ENCODE data around the gene CCDC92B. TPM values are rescaled to one million over a fixed set of nuclear protein-coding genes. Genes with fewer than 3 reads are reported as not detected.

CCDC92B gene
- total and polyA plus RNA-seq, 2 experiments from 2014 or later: not detected

- no peak for DNase-seq
- no peaks in the 10 kb centered on the region for H3K9me3 ChIP-seq (ENCODE audit: low read depth)
- in situ Hi-C loops (cut with MboI): no loop called here
- no peak overlapping the region for H3K27ac ChIP-seq
- H3K79me2 ChIP-seq (ENCODE audit: insufficient read depth): no peaks in the 10 kb centered on the region
- no peaks in the 10 kb centered on the region for H3K9me2 ChIP-seq (ENCODE audit: insufficient read depth)
- H3K27me3 ChIP-seq (replicated peaks; ENCODE audit: insufficient read depth): peaks cover 8% of the 10 kb centered on the region; the same call in 1 of the 2 replicates
- no peaks in the 10 kb centered on the region for H4K20me1 ChIP-seq (ENCODE audit: insufficient read depth)
- H3F3A ChIP-seq (ENCODE audit: insufficient read depth): no peaks in the 10 kb centered on the region
- no peak overlapping the region for H3K4me3 ChIP-seq
- H3K4me2 ChIP-seq (ENCODE audit: unreplicated experiment): no peak overlapping the region
- WGBS, 2 experiments (ENCODE audit: low coverage in 1 of 2, low lambda C conversion rate in 2 of 2, missing lambda C conversion rate in 2 of 2): 63 to 71% methylated on average over 11 to 15 of the region's 15 CpGs
- H3K4me1 ChIP-seq (ENCODE audit: insufficient read depth): no peaks in the 10 kb centered on the region
- H2AFZ ChIP-seq: no peak overlapping the region
- no peak overlapping the region for H3K9ac ChIP-seq
- no peaks in the 10 kb centered on the region for H3K36me3 ChIP-seq (ENCODE audit: low read depth)
- TF ChIP-seq EZH2phosphoT487 (IDR thresholded peaks at IDR 0.05; ENCODE audit: insufficient read depth, low read depth): no peak
- no peak for TF ChIP-seq EZH2 (IDR thresholded peaks at IDR 0.05; ENCODE audit: insufficient read depth, poor library complexity, severe bottlenecking)
Observed at GRCh38 chr17:2797226-2797625, 47.8 kb upstream of the CCDC92B start.

DNA sequence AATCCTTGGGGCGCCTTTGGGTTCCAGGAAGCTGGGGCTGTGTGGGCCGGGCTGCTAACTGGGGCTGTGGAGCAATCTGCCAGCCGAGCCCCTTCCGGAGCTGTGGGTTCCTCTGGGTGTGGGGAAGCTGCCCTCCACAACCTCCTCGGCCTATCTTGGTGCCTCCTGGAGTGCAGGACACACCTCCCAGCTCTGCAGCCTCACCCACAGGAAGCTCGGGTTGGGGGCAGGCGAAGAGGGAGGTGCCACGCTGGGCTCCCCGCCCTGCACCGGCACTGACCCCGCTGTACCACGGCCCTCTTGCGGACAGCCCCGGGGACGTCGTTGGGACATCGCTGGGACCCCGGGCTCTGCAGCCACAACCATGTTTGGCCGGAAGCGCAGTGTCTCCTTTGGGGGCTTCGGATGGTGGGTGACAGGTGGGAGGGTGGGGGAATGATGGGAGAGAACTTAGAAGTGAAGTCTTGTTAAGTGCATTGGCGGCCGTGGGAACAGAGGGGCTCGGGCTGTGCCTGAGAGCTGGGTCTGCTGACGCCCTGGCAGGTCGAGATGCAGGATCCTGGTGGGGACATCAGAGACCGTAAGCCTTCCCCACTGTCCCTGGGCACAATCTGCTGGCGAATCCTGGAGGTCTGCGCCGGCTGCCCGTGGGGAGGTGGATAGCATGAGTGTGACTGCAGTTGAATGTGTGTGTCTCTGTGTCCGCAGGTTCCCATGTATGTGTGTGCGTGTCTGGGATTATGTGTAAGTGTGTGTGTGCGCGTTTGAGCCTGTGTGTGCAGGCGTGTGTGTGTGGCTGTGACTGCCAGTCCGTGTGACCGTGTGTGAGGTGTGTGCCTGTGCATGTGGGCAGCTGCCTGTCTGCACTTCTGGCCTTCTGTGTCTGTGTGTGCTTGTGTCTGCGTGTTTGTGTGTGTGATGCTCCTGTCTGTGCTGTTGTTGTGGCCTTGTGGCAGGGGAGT lies 47.0 kb upstream of the CCDC92B start, which contains the start of gene RAP1GAP2:
Gene RAP1GAP2 (plus strand): TSS at position 275 of the 962 bp plus-strand sequence. CDS start 90 bp downstream, at position 365.
- Histone ChIP-seq H3K36me3 (ENCODE audit: low read depth) (no peaks in the 10 kb centered on the region), H3K27ac (no peak within 1 kb of the TSS), H3K4me3 (no peak within 1 kb of the TSS), H2AFZ (no peak within 1 kb of the TSS), H3K9ac (no peak within 1 kb of the TSS), H3K79me2 (ENCODE audit: insufficient read depth) (no peaks in the 10 kb centered on the region), H3F3A (ENCODE audit: insufficient read depth) (no peaks in the 10 kb centered on the region), H3K27me3 (replicated peaks; ENCODE audit: insufficient read depth) (peaks cover under 1% of the 10 kb centered on the region; the same call in 1 of the 2 replicates), H3K4me1 (ENCODE audit: insufficient read depth) (no peaks in the 10 kb centered on the region), H4K20me1 (ENCODE audit: insufficient read depth) (no peaks in the 10 kb centered on the region), H3K9me3 (ENCODE audit: low read depth) (no peaks in the 10 kb centered on the region), H3K9me2 (ENCODE audit: insufficient read depth) (no peaks in the 10 kb centered on the region), H3K4me2 (ENCODE audit: unreplicated experiment) (no peak within 1 kb of the TSS)
- no peak for DNase-seq
- TF ChIP-seq EZH2 (IDR thresholded peaks at IDR 0.05; ENCODE audit: insufficient read depth, poor library complexity, severe bottlenecking) (no peak), EZH2phosphoT487 (IDR thresholded peaks at IDR 0.05; ENCODE audit: insufficient read depth, low read depth) (no peak)
- WGBS, 2 experiments (ENCODE audit: low coverage in 1 of 2, low lambda C conversion rate in 2 of 2, missing lambda C conversion rate in 2 of 2): 79% methylated on average over 36 to 38 of the region's 39 CpGs
- in situ Hi-C loops (cut with MboI): no loop called here

- no peak for DNase-seq
- Histone ChIP-seq H3F3A (ENCODE audit: insufficient read depth) (no peaks in the 10 kb centered on the region), H3K27me3 (replicated peaks; ENCODE audit: insufficient read depth) (0 out of 2 replicates have a peak, but pooled peaks cover 4% of the 10 kb centered on the region), H3K9me2 (ENCODE audit: insufficient read depth) (no peaks in the 10 kb centered on the region), H3K9me3 (ENCODE audit: low read depth) (no peaks in the 10 kb centered on the region), H3K4me3 (no peak overlapping the region), H4K20me1 (ENCODE audit: insufficient read depth) (no peaks in the 10 kb centered on the region), H3K4me2 (ENCODE audit: unreplicated experiment) (no peak overlapping the region), H3K27ac (no peak overlapping the region), H2AFZ (no peak overlapping the region), H3K4me1 (ENCODE audit: insufficient read depth) (no peaks in the 10 kb centered on the region), H3K9ac (no peak overlapping the region), H3K79me2 (ENCODE audit: insufficient read depth) (no peaks in the 10 kb centered on the region), H3K36me3 (ENCODE audit: low read depth) (no peaks in the 10 kb centered on the region)
- WGBS, 2 experiments (ENCODE audit: low coverage in 1 of 2, low lambda C conversion rate in 2 of 2, missing lambda C conversion rate in 2 of 2): 67 to 68% methylated on average over 26 to 28 of the region's 28 CpGs
- TF ChIP-seq EZH2 (IDR thresholded peaks at IDR 0.05; ENCODE audit: insufficient read depth, poor library complexity, severe bottlenecking): no peak
- in situ Hi-C loops (cut with MboI): no loop called here
Observed at GRCh38 chr17:2795441-2796163, 46.1 kb upstream of the CCDC92B start.

GRCh38 chr17:2794111-2794803 lies 44.8 kb upstream of the CCDC92B start:
- Histone ChIP-seq H3K9me2 (ENCODE audit: insufficient read depth) (no peaks in the 10 kb centered on the region), H3K4me1 (ENCODE audit: insufficient read depth) (no peaks in the 10 kb centered on the region), H3K27me3 (replicated peaks; ENCODE audit: insufficient read depth) (0 out of 2 replicates have a peak, but pooled peaks cover 6% of the 10 kb centered on the region), H4K20me1 (ENCODE audit: insufficient read depth) (no peaks in the 10 kb centered on the region), H3K4me2 (ENCODE audit: unreplicated experiment) (no peak overlapping the region), H3K9ac (no peak overlapping the region), H2AFZ (no peak overlapping the region), H3K36me3 (ENCODE audit: low read depth) (no peaks in the 10 kb centered on the region), H3K27ac (no peak overlapping the region), H3K79me2 (ENCODE audit: insufficient read depth) (no peaks in the 10 kb centered on the region), H3F3A (ENCODE audit: insufficient read depth) (no peaks in the 10 kb centered on the region), H3K9me3 (ENCODE audit: low read depth) (no peaks in the 10 kb centered on the region), H3K4me3 (no peak overlapping the region)
- in situ Hi-C loops (cut with MboI): no loop called here
- TF ChIP-seq EZH2phosphoT487 (IDR thresholded peaks at IDR 0.05; ENCODE audit: insufficient read depth, low read depth): no peak
- TF ChIP-seq EZH2 (IDR thresholded peaks at IDR 0.05; ENCODE audit: insufficient read depth, poor library complexity, severe bottlenecking): no peak
- WGBS, 2 experiments (ENCODE audit: low coverage in 1 of 2, low lambda C conversion rate in 2 of 2, missing lambda C conversion rate in 2 of 2): 24 to 28% methylated on average over 6 of the region's 6 CpGs
- no peak for DNase-seq
